Stimulated activated CD4-positive, alpha-beta T cell treated with anti-CD3 and anti-CD28 coated beads, Interleukin-15, amount 100 ng/mL, for 24 hours (primary cell): Measurements from ENCODE around the gene CDK18.
A peak's percentile ranks its signal among the peaks of the same experiment; 100 is the strongest.

Experiments
- DNase-seq: peaks from one replicate; pipeline ENCODE4 v3.0.0-alpha.2; 2020

Gene CDK18

GRCh38 chr1:205505791-205506190, 1.3 kb downstream of the CDK18 start:
- no peak for DNase-seq

DNA sequence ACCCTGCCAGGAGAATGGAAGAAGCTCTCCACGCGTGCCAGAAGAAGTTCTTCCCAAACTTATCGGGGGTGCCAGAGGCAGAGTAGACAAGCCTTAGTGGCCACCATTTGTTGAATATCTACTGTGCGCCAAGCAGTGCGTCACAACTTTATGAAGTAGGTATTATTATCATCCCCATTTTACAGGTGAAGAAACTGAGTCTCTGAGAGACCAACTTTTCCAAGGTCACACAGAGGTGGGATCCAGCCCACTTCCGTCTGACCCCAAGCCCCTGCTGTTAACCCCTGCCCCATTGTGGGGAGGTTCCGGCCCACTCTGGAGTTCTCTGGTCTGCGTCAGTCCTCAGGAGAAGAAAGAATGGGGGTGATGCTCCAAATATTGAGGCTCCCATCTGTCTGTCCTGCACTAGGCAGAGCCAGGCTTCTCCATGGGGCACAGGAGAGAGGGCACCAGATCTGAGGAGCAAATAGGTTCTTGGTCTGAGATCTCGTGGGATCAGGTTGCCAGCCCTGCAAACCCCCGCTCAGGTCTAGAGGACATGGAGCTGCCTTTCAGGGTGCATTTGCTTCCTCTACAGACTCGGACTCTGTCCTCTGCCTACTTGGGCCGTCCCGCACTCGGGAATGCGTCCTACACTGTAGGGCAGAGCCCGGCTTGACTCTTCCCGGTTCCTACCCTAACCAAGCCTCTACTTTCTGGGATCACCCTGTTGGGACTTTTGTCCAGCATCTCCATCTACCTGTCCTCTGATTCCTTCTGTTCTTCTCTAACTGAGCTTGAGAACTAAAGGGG, 2.1 kb downstream of the CDK18 start:
- DNase-seq = no peak

GRCh38 chr1:205508227-205508714, 3.8 kb downstream of the CDK18 start:
- no peak for DNase-seq

DNA sequence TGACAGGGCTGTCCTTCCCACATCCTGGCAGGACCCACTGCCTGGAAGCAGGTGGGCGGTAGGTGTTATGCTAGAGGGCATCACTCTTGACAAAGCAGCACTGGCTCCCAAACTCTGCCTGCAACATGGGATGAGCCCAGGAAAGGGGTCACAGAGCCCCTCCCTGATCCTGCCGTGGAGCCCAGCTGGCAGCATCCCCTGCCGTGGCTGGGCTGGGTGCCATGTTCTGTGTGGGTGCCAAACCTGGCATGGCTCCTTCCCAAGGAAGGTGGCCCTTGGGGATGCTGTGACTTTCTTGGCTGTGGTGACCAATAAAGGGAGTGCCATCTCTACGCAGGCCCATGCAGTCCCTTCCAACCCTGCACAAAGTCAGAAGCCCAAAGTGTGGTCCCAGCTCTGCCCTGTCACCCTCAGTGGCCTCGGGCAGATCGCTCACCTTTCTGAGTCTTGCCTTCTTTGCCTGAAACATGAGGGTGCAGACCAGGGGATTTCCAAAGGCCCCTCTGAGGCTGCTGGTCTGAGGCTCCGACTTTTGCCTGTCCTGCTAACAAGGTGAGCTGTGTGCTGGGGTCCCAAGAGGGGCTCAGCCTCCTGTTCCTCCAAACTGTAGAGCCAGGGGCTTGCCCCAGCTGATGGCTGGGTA, 6.0 kb downstream of the CDK18 start:
- no peak for DNase-seq

DNA sequence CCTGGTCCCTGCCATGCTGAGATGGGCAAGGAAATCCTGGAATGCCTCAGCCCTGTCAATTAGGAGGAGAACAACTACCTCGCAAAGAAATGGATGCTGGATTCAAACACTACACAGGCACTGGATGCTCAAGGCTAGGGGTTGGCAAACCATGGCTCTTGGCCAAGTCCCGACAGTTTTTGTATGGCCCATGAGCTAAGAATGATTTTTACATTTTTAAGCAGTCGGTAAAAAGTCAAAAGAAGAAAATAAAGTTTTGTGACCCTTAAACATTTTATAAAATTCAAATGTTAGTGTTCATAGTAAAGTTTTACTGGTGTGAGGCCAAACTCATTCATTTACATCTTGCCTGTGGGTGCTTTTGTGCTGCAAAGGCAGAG, 6.5 kb downstream of the CDK18 start:
- DNase-seq = no peak

DNA sequence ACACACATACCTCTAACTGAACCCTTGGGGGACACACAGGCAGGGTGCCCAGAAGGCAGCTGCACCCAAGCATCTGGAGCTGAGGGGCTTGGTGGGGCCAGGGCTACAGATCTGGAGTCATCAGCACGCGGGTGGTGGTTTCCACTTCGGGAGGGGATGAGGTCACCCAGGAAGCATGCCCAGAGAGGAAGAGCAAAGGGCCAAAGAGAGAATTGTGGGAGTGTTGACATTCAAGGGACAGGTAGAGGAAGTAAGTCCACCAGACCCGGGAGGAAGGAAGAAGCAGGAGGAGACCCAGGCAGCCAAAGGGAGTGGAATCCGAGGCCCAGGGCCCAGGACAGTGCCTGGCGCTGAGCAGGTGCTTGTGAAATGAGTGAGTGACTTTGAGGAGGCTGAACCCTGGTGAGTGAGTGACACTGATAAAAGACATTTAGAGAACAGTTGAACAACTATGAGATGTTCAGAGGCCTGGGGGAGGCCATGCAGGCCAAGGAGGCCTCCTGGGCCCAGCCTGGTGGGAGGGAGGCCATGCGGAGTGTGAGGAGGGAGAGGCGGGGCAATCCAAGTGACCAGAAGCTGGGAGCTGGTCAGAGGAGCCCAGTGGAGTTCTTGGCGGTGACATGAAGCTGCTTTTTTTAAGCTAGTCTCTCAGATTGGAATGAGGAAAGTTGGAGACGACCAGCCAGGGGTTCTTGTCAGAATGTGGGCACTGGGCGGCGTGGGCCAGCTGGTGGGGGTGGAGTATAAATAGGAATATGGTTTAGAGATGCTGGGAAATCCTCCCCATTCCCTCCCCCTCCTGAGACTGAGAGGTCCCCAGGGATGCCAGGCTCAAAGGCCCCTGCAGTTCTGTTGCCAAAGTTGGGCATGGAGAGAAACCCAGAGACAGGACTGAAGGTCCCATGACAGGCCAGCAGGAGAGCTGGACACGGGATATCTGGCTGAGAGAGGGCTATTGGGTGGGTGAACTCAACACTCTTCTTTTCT, 7.9 kb downstream of the CDK18 start:
- DNase-seq = no peak

GRCh38 chr1:205513774-205514173, 9.3 kb downstream of the CDK18 start:
- DNase-seq = no peak

- DNase-seq = no peak
Observed at GRCh38 chr1:205514211-205515142, 10.0 kb downstream of the CDK18 start.

DNA sequence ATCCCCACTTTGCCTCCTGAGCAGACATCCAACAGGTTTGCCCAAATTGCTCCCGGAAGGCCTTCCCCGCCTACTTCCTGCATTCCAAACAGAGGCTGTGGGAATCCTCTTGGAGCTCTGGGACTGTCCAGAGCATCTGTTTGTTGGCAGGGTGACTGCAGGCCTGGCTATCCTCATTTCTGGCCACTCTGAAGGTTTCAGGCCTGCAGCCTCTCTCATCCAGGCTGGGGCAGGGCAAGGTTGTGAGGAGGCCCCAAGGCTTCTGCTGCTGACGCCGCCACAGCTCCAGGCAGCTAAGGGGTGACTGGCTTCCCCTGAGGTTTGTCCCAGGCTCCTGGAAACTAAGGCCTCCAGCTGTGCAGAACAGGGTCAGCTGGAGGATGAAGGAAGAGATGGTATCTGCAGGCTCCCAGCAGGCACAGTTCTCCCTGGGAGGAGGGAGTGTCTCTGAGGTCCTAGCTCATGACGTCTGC, 11.3 kb downstream of the CDK18 start:
- no peak for DNase-seq

DNA sequence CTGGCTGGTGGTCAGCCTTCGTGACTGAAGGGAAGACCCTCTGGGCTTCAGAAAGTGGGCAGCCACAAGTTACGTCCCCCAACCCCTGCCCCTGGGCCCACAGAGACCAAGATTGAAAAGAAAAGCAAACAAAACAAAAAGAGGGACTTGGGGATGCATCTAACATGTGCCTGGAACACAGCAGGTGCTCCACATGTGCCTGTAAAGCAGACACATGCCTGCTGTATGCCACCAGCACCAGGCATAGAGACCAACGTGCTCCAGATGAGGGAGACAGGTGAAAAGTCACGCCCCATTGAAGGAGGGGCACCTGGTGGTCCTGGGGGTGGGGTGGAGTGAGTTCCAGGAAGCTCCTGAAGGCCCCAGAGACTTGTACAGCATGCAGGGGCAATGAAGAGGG, 11.9 kb downstream of the CDK18 start:
- DNase-seq = no peak

DNA sequence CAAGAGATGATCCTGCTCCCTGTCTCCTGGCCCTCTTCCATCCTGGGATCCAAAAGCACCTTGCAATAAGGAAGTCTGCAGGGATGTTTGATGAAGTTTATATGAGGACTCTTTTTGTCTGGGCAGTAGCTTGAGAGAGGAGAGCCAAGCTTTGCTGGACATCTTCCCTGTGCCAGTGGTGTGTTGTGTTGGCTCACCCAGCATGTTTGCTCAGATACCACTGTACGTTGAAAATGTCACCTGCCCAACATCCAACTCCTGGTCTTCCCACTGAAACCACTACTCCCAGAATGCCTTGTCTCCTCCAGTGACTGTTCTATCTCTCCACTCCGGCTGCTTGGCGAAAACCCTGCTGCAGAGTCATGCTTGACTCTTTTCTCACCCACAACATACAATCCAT, 12.8 kb downstream of the CDK18 start:
- DNase-seq = no peak

DNA sequence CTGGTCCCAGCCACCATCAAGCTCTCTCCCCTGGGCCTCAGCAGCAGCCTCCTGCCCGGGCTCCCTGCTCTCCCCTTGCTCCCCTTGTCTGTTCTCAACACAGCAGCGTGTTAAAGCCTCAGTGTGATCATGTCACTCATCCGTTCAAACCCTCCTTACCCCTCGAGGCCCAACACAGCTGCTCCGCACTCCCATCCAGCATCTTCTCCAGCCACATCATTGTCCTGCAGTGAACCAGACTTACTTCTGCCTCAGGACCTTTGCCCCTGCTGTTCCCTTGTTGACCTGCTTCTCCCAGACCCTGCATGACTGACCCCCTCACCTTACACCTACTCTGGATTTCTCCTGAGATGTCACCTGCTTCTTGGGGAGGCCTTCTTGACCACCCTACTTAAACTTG, 13.3 kb downstream of the CDK18 start:
- DNase-seq = no peak

DNA sequence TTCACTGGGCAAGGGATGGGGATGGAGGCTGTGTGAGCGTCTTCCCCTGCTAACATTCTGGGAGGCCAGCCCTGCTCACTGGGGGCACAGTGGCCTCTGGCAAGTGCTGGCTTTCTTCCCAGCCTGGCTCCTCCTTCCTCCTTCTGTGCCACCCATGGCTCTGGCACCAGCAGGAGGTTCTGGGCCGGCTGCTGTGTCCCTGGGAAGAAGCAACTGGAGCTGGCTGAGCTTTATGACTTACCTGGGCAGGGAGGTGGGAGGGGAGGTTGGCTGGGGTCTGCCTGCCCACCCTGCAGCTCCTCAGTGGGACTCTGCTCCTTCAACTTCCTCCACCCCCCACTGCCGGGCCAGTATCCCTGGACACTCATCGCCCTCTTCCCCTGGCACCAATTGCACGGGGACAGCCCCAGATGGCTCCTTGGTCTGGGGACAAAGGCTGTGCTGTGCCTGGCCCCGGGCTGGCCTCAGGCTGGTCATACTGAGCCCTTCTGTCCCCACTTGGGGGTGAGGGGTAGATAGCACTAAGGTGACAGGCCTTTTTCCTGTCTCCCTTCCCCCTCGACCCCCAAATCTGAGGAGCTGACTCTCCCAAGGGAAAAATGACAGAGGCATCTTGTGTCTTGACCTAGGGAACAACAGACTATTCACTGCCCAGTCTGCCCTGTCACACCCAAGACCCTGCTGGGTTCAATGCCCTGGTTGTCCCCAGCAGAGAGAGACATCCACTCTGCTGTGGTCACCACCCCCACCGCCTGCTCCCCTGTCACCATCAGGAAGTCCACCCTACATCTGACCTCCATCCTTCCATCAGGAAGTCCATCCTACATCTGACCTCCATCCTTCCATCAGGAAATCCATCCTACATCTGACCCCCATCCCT, 14.4 kb downstream of the CDK18 start:
- DNase-seq = no peak

GRCh38 chr1:205519541-205520131, 15.2 kb downstream of the CDK18 start:
- DNase-seq = no peak

DNA sequence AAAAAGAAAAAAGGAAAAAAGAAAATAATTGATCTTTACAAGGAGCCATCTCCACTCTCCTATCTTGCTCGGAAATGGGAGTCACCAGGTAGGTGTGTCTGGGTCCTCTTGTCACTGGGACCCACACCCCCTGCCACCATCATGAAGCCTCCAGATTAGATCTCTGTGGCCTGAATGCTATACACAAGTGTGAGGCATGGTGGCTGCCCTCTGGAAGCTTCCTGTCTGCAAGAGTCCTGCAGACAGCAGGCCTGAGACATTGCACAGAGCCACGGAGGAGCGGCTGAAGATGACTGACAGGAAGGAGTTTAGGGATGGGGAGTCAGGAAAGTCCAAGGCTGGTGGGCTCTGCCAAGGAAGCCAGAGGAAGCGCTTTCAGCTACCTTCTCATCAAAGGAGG, 16.2 kb downstream of the CDK18 start:
- DNase-seq = no peak

GRCh38 chr1:205521686-205522085, 17.2 kb downstream of the CDK18 start:
- DNase-seq = no peak

- no peak for DNase-seq
Observed at GRCh38 chr1:205522692-205523091, 18.2 kb downstream of the CDK18 start.

DNA sequence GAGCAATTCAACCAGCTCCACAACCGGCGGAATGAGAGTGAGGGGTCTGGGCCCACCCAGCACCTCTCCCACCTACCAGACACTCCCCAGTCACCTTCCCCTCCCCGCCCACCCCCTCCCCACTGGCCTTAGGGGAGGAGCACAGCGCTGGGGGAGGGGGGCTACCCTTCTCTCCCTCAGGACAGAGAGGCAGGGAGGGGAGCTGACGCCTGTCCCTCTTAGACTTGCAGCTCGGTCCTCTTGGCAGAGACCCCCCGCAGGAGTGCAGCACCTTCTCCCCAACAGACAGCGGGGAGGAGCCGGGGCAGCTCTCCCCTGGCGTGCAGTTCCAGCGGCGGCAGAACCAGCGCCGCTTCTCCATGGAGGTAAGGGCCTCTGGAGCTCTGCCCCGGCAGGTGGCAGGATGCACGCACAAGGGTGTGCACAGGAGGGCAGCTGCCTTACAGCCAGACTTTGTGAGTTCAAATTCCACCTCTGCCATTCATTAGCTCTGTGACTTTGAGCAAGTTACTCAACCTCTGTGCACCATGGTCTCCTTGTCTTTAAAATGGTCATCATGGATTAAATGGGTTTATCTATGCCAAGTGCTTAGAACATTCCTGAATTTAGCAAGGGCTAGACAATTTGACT, 18.9 kb downstream of the CDK18 start:
- no peak for DNase-seq

- peak; percentile 82 for DNase-seq
Observed at GRCh38 chr1:205523891-205524793, 19.7 kb downstream of the CDK18 start.
